GM12801 (cell line): ENCODE measurements around the gene OXT.

Experiments used
- CTCF ChIP-seq: IDR thresholded peaks from one replicate; pipeline ENCODE4 v1.5.1; 2011; ENCODE audit warnings: control low read depth; ENCODE audit not compliant: insufficient read length; ENCODE audit errors: extremely low read depth

The OXT gene

GRCh38 chr20:3071610-3072529 is at the start of gene OXT:
TSS of gene OXT (plus strand) at chr20:3071620. CDS start at chr20:3071656, 36 bp downstream.
- TF ChIP-seq CTCF, result no peak

GRCh38 chr20:3021777-3022176 is 49.6 kb upstream of the OXT start:
- TF ChIP-seq CTCF, result no peak

- TF ChIP-seq CTCF, result no peak
Observed at GRCh38 chr20:3027987-3028386, 43.4 kb upstream of the OXT start.

GRCh38 chr20:3031524-3032147 is 39.8 kb upstream of the OXT start:
- TF ChIP-seq CTCF, result no peak

- no peak for TF ChIP-seq CTCF
Observed at GRCh38 chr20:3032624-3033023, 38.8 kb upstream of the OXT start.

GRCh38 chr20:3037654-3038053 is 33.8 kb upstream of the OXT start:
- TF ChIP-seq CTCF, result no peak

- no peak for TF ChIP-seq CTCF
Observed at GRCh38 chr20:3038454-3038853, 33.0 kb upstream of the OXT start.
